GM18499 (cell line): ENCODE measurements around the gene SORL1.

Experiments
- ATAC-seq: cut with Tn5 transposase; IDR thresholded peaks from one replicate; pipeline ENCODE4 v1.9.1; 2021; ENCODE audit warnings: moderate number of reproducible peaks; ENCODE audit not compliant: insufficient read depth, unreplicated experiment

Gene SORL1

DNA sequence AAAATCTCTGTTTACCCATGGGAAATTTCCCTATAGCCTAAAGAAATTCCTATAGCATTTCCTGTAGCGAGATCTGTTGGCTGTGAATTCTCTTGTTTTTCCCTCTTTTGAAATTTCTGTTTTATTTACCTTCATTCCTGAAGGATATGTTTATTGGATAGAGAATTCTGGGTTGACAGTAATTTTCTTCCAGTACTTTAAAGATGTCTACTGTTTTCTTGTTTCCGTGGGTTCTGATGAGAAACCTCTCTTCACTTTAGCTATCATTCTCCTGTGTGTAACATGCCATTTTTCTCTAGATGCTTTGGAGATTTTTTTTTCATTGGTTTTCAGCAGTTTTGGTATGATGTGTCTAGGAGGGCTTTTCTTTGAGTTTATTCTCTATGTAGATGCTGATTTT lies 78.1 kb downstream of the SORL1 start:
- ATAC-seq, result no peak

DNA sequence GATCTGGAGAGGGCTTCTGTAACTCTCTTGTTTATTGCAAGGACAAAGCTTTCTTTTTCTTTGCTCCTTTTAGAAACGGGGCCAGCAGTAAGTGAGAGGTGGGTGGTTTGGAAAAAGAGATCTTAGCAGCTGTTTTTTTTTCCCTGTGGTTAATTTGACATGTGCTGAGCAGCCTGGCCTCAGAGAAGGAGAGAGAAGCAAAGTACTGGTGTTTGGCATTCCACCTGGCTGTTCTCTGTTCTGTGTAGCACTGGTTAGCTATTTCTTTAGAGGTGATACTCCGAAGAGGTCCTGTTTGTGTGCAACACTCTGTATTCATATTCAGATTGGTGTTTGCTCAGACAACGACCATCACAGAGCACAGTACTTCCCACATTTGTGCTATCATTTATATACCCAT lies 81.5 kb downstream of the SORL1 start:
- no peak for ATAC-seq

DNA sequence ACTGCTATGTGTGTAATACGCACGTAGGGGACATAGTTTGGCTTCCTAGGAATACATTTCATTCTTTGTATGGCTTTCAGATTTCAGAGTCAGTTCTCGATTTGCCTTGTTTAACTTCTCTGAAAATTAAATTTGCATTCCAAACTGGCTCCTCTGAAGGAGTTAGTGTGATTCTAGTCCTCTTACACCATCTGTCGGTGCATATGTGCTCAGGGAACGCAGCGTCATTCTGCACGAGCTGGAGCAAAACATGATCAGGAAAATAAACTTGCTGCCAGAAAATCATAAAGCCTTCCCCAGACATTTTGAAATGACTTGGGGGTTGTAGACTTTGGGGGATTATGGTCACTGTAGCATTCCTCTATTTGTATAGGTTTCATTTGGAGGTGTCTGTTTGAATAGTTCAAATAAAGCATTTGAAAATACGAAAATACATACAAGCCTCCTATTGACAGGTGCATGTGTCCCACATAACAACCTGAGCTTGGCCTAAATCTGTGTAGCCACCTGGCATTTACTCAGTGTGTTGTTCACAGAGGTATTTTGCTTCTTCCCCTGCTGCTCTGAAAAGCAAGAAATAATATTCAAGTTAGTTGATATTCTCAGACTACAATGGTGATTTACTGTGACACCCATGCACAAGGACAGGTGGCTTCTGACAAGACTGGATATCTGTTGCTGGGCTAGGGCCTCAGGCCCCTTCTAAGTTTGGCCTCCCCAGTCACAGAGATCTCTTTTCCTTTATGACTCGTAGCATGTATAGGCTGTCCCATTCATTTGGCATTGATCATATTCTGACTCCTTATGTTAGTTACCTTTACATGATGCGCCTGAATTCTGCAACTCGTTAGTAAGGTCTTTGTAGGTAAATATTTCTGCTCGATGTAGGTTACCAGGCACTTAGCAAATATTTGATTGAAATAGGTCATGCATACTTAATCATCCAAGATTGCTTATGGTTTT lies 82.3 kb downstream of the SORL1 start:
- no peak for ATAC-seq

DNA sequence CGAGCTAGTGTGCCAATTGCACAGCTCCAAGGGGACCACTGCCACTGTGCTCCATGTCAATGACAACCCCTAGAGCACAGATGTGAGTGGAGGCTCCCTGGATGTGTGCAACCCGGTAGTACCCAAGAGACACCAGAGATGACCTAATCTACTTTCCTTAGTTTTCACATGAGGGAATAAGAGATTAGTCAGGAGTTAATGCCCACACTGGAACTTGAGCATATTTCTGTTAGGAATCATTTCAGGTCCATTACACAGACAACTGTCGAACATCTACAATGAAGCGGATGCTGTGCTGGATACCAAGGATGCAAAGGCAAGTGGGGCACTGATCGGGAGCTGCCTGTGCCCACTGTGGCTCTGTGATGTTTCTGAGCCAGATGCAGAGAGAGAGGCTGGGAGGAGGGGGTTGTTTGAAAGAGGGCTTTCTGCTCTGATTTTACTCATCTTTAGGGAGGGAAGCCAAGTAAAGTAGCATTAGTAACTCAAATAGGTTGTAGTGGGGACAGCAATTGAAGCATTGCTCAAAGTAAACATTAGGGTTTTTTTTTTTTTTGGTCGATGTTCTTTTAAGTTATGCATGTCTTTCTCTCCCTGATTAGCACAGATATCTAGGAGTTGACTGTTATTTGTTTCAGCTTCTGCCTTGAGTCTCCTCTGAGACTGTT lies 83.1 kb downstream of the SORL1 start:
- no peak for ATAC-seq

DNA sequence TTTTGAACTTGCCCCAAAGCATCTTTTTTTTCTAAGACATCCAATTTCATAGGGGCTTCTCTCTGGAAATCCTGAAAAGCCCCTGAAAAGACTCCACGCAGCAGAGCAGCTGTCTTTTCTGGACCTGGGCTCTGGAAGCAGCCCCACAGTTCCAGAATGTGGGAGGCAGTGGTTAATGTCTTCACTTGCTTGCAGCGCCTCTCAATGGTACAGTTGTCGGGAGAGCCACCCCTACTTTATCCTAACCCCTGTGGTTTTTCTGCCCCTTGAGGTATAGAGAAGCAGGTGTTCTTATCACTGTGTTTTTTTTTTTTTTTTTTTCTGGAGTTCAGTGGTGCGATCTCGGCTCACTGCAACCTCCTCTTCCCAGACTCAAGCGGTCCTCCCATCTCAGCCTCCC lies 84.0 kb downstream of the SORL1 start:
- ATAC-seq, result no peak

DNA sequence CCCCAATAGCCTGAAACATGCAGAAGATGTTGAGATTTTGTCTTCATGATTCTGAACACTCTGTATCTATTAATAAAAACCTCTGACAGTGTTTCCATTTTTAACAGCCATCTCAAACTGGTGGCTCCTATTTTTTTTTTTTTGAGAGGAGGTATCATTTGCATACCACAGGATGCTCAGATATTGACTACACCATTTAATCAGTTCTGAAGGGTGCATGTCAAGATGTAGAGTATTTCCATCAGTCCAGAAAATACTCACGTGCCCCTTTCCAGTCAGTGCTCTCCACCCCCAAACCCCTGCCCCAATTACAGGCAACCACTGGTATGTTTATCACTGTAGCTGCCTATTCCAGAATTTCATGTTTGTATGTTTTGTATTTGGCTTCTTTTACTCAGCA lies 85.9 kb downstream of the SORL1 start:
- ATAC-seq, result peak; percentile 66

DNA sequence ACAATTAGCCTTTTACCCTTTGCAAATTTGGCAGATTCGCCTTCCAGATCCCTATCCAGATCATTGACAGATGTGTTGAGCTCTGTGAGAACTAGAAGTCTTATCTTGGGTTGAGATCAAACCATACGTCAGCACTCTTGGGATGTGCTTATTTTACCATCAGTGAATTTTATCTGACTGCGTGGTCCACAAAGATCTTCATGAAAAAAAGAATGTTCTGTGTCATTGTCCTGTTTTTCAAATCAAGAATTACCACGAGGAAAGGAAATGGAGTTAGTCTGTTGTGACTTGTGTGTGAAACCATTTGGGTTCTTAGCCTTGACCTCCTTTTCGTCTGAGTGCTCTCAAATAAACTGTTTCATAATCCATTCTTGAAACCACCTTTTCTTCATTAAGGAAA lies 86.9 kb downstream of the SORL1 start:
- no peak for ATAC-seq

DNA sequence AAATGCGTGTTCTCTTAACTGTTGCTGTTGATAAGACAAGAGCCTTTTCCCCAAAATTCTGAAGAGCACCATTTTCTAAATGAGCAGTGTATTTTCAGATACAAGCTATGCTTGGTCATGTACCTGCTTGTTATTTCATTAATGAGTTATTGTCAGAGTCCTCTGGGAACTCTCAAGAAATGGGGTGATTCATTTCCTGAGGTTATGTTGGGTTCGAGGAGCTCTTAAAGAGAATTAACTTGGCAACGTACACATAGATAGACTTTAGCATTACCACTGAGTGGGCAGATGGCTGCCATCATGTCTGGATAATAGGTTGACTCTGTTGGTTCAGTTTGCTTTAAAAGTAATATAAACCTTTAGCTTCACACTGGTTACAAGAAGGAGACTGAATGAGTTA lies 88.5 kb downstream of the SORL1 start:
- no peak for ATAC-seq

DNA sequence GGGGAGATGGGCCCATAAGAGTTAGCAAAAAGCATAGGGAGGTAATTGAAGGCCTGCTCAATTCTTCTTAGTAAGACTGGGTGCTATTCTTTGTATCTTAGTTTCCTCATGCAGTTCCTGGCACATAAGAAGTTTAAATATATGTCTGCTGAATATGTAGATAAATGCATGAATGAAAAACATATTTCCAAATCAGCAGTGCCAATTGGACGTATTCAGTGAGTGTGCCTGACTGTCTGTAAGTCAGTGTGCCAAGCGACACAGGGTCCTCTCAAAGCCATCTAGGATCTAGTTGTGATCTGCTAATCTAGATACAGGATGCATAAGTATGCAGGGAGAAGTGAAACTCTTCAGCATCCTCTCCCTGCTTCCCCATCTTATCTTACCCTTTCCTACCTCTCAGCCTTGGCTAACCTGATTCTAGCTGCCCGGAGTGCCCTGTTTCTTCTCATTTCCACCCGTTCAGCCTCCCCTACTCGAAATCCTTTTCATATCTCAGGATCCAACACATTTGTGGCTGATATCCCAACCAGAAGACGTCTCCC lies 91.8 kb downstream of the SORL1 start:
- no peak for ATAC-seq

DNA sequence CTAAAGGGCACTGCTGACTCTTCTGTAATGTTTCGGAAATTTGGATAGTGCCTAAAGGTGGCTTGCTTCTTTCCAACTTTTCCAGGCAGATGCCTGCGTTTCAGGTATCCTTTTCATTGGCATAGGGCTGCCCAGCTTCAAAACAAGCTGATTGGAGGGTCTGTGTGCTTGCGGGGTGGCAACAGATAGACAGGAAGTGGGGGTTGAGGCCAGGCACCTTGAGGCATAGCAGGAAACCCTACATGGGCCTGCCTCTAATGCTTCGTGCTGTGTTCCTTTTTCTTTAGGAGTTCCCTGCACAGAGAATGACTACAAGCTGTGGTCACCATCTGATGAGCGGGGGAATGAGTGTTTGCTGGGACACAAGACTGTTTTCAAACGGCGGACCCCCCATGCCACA lies 92.8 kb downstream of the SORL1 start:
- ATAC-seq, result no peak

DNA sequence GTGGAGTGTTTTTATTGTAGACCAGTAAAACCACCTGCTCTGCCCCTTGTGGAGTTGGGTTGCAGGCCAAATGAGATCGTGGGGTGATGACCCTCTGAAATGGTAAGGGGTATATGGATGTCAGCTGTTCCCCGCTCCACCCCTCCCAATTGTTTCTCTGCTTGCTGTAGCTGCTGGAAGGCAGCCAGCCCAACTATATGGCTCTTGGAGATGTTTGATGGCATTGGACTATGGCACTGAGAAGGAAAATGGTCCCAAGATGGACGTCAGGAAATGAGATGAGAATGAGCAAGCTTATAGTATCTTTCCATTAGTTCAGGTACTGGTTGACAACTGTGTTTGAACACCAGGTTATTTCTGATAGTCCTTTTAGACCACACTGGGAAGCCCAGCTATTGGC lies 95.5 kb downstream of the SORL1 start:
- no peak for ATAC-seq

DNA sequence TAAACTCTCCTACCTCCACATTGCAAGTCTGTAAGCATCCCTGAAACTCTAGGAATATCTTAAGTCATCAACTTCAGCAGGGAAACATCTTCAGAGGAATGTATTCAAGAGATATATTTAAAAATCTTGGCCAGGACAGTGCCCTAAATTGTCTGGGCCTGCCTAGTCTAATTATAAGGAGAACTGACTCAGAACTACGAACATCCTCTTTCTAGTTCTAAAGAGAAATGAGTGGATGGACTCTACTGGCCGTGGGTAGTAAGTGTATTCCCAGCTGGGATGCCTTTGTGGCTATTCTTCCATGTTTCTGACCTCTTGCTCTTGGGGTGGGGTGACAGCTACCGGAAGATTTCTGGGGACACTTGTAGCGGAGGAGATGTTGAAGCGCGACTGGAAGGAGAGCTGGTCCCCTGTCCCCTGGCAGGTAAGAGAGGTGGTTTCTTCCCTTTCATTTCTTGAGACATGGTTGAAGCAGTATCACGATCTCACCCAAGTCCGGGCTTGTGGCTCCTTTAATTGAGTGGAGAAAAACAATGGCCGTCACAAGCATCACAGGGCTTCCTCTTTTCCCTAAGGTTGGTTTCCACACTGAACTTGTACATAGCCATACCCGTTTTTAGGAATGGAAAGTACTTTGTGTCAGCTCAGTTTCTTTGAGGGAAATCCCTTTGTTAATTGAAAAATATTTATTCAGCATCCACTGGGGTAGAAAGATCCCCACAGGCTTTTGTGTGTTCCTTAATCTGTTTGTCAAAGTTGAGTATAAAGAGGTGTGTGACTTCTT lies 98.3 kb downstream of the SORL1 start:
- no peak for ATAC-seq

DNA sequence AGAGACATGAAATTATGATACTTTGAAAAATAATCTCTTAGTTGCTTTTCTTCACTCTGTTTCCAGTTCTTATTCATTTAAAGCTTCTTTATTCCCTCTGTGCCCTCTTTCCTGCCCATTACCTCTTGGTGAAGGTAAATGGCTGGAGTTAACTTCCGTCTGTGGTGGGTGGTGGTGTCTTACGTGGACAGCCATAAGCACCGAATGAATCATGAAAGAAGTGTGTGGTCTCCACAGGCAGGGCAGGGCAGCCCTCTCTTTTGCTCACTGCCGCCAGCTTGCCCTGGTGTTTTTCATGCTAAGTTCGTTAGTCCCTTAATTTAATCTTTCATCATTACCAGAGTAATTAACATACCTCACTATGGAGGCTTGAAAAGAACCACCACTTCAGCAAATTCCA lies 99.3 kb downstream of the SORL1 start:
- ATAC-seq, result no peak

DNA sequence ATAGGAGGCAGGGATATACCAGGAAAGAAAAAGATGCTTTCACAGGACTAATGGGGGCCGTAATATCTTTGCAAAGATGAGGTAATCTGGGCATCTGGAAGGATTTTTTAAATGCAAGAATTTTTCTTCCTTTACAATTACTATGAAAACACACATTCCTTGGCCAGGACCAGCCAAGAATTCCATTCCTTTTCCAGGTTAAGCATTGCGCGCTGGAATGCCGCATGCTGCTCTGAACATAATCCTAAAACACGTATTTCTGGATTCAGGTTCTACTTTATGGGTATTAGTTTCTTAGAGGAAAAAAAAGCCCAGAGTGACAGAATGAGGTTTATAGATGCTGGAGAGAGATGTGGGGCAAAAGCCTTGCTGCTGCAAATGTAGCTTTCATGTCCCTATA lies 100.0 kb downstream of the SORL1 start:
- no peak for ATAC-seq

DNA sequence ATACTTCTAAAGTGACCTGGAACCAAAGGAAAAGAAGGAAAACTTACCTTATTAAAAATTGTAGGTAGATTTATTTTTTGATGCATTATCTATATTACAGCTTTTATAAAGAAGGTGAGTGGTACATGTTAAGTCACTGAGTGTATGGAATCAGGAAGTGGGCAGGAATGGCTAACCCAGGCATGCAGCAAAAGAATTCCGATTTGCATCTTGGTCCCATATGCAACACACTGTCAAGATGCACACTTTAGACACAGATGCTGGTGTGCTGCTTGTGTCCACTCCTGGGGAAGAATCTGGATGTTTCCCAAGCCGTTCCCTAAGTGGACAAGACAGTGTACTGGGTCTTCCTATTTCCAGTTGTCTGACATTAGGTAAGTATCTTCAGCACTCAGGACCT lies 100.5 kb downstream of the SORL1 start:
- ATAC-seq, result no peak

DNA sequence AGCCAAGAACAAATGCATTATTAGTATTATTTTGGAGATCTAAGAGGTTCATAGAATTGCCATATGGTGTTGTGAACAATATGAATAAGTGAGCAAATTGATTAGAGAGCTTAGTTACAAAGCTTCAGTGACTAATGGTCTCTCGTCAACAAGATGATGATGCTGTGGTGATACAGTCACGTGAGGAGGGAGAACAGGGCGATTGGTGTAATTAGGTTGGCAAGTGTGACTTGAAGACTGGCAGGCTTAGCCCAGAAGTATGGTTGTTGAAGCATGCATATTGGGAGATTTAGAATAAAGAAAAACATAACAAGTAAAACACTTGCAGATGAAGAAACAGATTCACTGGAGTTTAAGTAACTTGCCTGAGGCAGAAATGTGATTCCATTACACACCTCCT lies 101.3 kb downstream of the SORL1 start:
- no peak for ATAC-seq

DNA sequence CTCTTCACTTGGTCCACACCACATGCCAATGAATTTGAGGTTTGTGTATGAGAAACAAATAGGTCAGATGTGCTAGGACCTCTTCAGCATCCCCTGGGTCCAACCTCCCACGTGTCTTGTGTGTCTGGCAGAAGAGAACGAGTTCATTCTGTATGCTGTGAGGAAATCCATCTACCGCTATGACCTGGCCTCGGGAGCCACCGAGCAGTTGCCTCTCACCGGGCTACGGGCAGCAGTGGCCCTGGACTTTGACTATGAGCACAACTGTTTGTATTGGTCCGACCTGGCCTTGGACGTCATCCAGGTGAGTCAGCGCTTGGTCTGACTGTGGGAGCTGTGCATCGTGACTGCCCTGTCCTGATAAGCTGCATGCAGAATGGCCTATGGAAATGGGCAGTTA lies 101.7 kb downstream of the SORL1 start:
- ATAC-seq, result no peak

DNA sequence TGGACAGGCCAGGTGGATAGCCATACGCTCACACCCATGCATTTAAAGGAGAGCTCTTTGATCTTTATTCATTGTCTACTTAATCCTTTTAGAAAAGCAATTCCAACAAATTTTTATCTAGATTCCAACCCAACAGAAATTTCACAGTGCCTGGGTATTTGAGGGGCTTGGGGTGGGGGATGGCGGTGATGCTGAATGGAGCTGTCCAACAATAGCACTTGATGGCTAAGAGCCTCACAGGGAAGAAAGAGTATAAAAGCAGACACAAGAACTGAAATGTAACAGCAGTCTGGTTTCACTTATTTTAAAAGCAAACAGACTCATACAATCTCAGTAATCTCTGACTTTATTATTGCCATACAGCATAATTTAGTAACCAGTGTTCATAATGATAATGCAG lies 102.4 kb downstream of the SORL1 start:
- no peak for ATAC-seq

DNA sequence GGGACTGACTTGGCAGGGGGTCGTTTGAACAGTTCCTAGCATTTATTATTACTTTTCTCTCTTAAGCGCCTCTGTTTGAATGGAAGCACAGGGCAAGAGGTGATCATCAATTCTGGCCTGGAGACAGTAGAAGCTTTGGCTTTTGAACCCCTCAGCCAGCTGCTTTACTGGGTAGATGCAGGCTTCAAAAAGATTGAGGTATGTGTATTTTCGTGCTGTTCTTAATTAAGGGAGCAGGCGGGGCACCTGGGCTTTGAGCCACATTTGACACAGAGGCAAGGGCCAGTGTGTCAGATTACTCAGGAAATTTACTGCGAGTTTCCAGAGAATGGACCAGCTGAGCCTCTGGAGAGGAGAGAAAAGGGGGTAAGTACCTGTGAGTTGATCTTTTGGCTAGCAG lies 103.0 kb downstream of the SORL1 start:
- no peak for ATAC-seq

DNA sequence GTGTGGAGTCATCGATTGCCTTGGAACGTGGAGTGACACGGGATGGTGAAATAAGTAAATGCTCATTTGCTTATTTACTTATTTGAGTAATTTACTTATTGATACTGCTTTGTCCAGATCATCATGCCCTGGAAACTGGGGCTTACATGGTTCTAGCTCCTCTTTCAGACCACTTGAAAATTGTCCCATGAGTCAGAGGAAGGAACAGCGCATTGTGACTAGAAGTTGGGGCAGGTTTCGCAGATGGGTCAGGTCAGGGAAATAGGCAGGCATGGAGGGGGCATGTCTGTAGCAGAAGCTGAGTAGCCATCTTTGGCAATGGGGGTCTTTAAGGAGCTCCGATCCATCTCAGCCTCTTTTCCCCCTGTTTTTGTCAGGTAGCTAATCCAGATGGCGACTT lies 104.8 kb downstream of the SORL1 start:
- ATAC-seq, result no peak

DNA sequence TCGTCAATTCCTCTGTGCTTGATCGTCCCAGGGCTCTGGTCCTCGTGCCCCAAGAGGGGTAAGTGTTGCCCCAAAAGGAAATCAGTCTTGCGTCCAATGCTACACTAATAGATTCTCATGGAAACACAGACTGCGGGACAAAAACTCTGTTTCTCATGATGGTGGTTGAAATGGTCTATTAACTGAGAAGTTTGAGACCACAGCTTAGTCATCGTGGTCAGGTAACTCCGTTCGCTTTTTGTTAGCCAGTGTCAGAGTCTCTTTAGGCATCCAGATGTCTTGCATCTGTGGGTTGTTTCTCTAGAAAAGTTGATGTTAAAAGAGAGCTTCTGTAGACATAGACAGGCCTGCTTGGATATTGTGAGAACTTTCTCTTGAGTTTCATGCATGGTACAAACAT lies 105.2 kb downstream of the SORL1 start:
- peak; percentile 75 for ATAC-seq
